Activated naive CD4-positive, alpha-beta T cell treated with anti-CD3 and anti-CD28 coated beads, Interleukin-2, amount 50 U/mL, for 16 hours (primary cell): Measurements from ENCODE around the gene NEURL2.
A peak's percentile ranks its signal among the peaks of the same experiment; 100 is the strongest.

Experiments
- DNase-seq: peaks from one replicate; pipeline ENCODE4 v3.0.0-alpha.2; 2020

NEURL2 gene

DNA sequence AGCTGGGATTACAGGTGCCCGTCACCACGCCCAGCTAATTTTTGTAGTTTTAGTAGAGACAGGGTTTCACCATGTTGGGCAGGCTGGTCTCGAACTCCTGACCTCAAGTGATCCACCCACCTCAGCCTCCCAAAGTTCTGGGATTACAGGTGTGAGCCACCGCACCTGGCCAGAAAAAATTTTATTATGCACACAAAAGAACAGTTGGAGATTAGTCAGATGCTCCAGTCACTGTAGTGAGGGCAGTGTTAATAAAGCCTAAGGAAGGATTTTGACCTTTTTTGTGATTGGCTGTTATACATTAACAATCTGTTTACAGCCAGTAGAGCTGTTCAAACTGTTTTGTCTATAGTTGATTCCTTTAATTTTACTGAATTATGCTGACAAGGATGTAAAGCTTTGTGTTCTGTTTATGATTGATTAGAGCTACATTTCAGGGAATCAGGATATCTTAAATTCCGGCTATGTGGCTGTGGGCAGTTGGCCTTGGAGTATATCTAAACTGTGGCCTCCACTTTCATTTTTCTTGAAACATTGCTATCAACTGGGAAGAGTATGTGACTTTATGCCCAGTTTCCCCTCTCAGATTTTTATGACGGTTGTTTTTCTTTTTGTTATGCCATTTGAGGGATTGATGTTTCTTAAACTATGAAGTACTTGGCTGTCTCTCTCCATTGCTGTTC lies 23.7 kb downstream of the NEURL2 start:
- DNase-seq, result no peak

DNA sequence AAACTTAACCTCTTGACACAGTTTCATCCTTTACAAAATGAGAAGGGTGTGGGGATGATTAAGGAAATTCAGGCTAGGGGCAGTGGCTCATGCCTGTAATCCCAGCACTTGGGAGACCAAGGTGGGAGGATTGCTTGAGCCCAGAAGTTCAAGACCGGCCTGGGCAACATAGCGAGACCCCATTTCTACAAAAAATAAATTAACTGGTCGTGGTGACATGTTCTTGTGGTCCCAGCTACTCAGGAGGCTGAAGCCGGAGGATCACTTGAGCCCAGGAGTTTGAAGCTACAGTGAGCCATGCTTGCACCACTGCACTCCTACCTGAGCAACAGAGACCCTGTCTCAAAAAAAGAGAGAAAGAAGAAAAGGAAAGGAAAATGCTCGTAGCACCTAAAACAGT lies 24.6 kb downstream of the NEURL2 start:
- no peak for DNase-seq

DNA sequence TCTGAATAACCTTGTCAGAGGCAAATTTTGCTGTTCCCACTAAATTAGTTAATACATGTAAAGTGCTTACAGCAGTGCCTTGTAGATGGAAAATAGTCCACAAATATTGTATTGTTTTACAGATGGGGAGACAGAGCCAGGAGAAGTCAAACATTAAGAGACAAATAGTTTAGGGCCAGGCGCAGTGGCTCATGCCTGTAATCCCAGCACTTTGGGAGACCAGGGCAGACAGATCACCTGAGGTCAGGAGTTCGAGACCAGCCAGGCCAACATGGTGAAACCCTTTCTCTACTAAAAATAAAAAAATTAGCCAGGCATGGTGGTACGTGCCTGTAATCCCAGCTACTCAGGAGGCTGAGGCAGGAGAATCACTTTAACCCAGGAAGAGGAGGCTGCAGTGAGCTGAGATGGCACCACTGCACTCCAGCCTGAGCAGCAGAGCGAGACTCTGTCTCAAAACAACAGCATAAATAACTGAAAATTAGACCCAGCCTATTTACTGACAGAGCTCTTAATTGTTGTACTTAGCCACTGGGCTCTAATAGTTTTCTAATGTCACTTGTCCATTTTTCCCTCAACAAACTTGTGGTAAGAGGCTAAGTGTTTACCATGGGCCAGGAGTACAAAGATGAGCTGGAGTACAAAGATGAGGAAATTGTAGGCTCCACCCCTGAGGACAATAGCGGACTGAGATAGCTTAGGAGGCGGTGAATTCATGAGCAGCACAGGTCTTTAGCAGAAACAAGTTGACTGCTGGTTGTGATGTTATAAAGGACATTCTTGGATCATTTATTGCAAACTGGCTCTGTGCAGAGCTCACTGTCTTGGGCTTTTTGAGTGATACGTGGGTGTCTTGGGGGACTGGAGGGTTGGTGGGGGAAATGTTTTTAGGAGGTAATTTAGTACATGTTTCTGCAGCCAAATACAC lies 27.2 kb downstream of the NEURL2 start:
- DNase-seq, result no peak

DNA sequence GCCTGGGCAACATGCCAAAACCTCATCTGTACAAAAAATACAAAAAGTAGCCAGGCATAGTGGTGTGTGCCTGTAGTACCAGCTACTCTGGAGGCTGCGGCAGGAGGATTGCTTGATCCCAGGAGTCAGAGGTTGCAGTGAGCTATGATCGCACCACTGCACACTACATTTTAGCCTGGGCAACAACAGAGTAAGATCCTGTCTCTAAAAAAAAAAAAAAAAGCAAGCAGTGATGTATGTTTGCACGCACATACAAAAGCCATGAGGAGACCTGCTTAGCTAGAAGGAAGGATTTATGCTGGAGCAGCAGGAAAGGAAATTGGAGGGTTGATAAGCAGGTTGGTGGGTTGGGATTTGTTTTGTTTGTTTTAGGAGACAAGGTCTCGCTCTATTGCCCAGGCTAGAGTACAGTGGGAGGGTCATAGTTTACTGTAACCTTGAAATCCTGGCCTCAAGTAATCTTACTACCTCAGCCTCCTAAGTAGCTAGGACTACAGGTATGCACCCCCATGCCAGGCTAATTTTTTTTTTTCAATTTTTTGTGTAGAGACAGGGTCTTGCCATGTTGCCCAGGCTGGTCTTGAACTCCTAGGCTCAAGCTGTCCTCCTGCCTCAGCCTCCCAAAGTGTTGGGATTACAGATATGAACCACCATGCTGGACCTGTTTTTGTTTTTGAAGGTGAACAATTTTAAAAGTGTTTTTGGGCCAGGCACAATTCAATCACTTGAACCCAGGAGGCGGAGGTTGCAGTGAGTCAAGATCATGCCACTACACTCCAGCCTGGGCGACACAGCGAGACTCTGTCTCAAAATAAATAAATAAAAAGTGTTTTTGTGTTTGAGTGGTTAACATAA lies 29.6 kb downstream of the NEURL2 start:
- DNase-seq, result no peak

DNA sequence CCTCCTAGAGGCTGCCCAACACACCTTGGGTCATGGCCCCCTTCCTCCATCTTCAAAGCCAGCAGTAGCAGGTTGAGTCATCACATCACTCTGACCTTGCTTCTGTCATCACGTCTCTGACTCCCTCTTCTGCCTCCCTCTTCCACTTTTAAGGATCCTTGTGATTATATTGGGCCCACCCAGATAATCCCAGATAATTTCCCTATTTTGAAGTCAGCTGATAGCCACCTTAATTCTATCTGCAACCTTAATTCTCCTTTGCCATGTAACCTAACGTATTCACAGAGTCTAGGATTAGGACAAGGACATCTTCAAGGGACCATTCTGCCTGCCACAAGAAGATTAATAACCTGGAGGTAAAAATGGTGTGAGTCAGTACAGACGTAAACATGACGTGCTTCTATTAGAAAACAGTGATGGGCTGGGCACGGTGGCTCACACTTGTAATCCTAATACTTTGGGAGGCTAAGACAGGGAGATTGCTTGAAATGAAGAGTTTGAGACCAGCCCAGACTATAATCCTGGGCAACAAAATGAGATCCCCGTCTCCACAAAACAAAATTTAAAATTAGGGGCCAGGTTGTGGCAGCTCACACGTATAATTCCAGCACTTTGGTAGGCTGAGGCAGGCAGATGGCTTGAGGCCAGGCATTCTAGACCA lies 30.3 kb downstream of the NEURL2 start:
- DNase-seq, result no peak

DNA sequence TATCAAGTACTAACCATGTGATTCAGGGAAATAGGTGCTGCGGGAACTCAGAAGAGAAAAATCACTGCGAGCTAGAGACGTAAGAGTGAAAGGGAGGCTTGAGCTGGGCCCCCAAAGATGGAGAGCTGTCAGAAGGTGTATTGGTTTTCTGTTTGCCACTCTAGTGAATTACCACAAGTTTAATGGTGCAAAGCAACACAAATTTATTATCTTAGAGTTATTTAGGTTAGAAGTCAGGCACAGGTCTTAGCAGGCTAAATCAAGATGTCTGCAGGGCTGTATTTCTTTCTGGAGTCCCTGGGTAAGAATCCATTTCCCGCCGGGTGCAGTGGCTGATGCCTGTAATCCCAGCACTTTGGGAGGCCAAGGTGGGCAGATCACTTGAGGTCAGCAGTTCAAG lies 31.1 kb downstream of the NEURL2 start:
- DNase-seq, result no peak

DNA sequence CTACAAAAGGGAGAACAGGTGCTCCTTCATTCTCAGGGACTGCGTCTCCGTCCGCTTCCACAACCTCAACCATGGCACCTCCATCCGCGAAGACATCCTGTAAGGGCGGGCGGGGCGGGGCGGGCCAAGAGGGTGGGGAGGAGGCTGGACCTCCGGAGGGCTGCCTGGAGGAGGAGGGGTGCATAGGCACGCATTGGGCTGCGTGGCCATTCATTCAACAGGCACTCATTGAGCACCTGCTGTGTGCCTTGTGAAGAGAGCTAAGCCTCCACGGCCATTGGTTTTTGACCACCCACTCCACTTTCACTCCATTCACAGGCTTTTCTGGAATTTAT lies 33.2 kb downstream of the NEURL2 start:
- peak; percentile 28 for DNase-seq

DNA sequence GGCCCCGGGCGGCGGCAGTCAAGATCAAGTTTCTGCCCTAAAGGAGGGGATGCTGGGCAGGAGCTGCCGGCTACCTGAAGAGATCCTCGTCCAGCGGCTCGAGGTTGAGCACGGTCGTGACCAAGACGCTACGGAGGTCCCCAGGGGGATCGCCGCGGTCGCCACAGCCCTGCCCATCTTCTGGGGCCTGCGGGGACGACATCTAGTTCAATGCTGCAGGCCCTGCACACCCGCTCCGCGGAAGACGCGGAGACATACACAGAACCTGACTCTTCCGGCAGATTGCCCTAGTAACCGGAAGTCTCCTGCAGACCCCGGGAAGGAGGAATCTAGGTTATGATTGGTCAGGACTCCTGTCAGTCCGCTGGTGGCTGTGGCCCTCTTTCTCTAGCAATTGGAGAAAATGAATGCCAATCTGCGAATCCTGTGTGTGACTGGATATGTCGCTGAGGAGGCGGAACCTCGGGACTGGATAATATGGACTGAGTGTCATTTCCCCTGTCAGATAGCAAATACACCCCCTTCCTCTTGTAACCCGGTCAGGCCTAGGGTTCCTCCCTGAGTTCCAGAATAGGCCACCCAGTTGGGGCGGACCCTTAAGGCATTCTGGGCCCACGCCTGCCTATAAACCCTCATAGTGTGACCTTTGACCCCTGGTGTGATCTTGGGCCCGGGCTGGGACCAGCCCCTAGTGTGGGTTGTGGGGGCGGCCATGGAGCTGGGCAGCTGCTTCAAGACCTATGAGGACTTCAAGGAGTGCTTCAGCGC lies 33.7 kb downstream of the NEURL2 start, which contains the start of the genes ACOT8 and ZSWIM3:
Gene ACOT8 (minus strand): TSS at position 279 of the 768 bp plus-strand sequence. CDS start 77 bp downstream, at position 202.
Gene ZSWIM3 (plus strand): TSS at position 501 of the 768 bp plus-strand sequence. CDS start 212 bp downstream, at position 713.
- DNase-seq, result peak; percentile 89

DNA sequence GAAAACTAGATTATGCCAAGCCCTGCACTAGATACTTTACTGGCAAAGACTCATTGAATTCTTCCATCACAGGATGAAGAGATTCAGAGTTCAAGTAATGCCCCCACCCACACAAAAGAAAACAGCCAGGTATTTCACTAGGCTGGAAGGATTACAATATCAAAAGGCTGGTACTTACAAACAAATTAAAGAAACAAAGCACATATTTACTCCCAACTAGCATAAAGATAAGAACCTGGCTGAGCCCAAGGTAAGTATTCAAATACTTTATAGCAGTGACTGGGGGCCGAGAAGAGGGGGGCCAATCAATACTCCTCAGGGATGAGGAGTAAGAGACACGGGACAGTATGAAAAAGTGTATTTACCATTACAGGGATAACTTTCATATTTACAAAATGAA lies 37.5 kb downstream of the NEURL2 start:
- DNase-seq, result no peak

DNA sequence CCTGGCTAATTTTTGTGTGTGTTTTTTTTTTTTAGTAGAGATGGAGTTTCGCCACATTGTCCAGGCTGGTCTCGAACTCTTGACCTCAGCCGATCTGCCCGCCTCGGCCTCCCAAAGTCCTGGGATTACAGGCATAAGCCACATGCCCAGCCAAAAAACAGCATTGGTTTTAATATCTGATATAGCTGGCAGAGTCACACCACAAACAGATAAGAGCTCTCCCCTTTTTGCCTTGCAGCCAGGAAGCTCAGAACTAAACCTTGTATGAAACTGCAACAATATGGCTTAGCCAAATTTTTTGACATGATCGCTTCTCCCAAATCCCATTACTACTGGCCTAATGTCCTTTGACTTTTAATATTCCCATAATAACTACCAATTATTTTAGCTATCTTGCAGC lies 38.7 kb downstream of the NEURL2 start:
- no peak for DNase-seq

DNA sequence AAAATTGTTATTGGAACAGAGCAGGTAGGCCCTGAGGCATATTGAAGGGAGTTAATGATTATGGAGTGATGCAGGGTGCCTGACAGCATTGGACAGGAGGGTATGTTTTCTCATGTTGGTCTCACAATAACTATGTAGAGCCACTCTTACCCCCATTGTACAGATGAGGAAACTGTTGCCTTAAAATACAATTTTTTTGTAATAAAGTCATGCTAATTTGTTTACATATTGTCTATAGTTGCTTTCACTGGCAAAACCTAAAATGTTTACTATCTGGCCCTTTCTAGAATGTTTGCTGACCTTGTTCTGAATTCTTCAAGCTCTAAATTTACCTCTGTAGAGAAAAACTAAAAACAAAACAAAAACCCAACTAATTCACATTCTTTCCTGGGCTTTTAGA lies 39.5 kb downstream of the NEURL2 start:
- DNase-seq, result no peak

DNA sequence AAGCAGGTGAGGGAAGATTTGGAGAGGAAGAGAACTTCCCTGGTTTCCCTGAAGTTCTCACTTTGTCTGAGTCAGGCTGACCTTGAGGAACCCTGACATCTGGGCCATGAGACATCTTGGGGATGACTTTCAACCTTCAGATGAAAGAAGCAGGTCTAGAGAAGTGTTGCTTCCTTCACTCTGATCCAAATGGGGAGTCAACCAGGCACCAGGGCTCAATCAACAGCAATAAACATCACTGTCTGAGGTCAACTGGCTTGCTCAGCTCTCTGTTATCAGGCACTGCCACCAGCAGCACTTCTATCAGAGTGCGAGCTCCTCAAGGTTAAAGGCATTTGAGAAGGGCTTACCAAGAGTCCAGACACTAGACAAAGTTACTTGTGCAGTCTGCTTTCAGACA lies 40.1 kb downstream of the NEURL2 start:
- DNase-seq, result no peak

DNA sequence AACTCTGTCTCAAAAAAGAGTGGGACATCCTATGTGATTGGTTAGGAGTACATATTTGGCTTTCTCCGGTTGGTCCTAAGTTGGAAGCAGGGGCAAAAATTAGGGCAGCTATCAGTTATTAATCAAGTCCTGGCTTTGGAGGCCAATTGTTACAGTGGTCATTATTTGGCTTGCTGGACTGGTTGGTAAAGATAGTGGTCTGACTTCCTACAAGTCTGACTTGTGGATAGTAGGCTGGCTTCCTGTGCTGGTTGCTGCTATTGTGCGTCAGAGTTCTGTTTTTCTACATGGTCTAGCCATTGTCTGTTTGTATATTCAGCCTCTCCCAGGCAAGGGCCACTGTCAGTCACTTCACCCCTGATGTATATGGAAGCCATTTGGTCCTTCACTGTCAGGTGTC lies 40.8 kb downstream of the NEURL2 start:
- DNase-seq, result no peak

DNA sequence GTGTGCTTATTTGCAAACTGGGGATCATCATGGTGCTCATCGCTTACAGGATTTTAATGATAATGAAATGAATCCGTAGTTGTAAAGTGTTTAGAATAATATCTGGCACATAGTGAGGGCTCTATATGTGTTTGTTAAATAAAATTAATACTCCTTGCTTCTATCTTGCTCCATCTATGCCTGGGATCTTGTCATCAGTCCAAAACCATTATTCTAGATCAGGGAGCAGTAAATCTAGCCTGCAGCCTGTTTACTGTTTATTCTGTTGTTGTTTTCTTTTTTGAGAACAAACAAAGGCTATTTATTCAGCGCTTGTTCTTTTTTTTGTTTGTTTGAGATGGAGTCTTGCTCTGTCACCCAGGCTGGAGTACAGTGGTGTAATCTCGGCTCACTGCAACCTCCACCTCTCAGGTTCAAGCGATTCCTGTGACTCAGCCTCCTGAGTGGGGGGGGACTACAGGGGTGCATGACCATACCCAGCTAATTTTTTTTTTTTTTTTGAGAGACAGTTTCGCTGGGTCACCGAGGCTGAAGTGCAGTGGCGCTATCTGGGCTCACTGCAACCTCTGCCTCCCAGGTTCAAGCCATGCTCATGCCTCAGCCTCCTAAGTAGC lies 41.9 kb downstream of the NEURL2 start:
- no peak for DNase-seq

DNA sequence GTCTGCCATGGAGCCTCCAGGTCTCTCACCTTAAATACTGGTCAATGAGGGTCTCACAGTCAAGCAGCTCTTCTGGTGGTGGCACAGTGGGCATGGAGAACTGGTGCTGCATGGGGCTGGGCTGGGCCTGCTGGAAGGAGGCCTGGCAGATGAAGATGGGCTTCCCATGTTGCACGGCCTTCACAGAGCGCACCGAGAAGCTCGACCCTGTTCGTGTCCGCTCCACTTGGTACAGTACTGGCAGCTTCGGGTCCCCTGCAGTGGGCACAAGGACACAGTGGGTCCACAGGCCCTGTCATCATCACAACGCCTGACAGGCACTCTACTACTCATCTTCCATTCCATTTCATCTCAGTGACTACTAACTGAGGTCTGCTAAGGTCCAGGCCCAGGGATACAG lies 42.6 kb downstream of the NEURL2 start:
- DNase-seq, result no peak

DNA sequence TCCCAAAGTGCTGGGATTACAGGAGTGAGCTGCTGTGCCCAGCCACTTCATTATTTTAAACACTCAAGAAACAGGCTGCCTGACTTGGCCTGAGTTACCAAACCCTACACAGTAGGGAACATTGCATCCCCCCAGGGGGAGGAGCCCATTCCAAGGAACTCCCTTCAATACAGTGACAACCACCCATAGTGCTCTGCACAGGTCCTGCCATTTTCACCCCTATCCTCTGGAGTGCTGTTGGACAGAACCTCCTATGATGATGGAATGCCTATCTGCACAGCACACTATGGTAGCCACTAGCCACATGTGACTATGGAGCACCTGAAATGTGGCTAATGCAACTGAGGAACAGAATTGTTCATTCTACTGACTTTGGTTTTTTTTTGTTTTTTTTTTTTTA lies 45.6 kb downstream of the NEURL2 start:
- no peak for DNase-seq

DNA sequence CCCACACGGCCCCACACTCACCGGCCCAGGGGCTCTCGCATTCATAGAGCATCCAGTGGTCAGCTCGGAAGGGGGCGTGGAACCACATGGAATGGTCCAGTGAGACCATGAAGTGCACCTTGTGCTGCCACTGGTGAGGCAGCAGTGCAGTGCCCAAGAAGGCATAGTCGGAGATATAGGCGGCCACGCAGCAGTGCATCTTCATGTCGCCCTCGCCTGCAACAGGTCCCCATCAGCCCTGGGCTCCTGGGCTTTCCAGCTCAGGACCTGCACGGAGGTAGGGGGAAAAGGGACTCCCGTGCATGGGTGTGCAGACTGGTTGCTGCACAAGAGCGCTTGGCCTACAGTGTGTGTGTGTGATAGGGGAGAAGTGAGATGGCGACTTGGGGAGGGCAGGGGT lies 47.5 kb downstream of the NEURL2 start:
- no peak for DNase-seq

DNA sequence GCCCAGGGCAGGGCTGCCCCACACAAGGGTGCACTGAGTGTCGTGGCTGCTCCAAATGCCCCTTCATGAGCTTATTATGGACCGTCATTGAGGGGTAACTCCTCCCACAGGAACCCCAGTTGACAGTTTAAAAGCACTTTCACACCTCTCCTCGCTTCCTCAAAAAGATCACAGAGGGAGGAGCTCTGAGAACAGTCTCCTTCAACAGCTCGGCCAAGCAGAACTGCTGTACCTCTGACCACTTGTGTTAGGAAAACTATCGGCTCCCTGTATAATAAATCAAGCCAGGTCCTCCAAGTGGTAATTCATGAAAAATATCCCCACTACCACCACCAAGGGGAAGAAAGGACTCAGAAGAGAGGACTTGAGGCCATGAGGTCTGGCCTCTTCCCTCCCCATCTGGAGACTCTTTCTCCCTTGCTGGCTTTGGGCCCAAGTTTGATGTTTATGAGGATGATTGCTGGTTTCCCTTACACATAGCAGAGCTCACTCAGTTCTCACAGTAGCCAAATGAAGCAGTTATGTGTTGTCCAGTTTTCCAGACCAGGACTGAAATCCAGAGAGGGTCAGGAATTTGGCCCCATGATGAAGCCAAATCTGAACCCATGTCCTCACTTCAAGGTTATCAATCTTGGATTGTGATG lies 48.7 kb downstream of the NEURL2 start:
- DNase-seq, result no peak

DNA sequence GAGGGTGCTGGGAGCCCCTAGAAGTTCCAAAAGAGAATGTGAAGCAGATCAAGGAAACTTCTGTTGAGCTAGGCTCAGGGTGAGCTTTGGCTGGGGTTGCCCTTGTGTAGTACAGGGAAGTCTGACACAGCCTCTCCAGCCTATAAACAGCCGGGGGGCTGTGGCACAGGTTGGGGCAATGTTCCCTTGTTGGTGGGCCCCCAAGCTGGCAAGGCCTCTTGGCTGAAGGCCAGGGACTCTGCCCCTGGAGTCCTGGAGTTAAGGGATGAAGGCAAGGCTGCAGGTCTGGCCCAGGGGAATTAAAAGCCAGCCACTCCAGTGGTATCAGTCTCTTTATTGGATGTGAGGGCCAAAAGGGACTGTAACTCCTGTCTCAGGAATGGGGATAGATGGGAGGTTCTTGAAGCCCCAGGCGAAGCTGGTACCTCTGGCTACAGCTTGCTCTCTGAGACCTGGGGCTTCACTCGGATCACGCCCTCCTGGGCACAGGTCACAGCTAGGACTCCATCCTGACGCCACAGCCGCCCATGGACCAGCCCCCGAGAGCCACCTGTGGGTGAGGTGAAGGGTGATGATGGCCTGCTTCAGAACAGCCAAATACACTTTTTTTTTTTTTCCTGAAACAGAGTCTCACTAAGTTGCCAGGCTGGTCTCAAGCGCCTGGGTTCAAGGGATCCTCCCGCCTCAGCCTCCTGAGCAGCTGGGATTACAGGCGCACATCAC lies 49.4 kb downstream of the NEURL2 start:
- DNase-seq, result no peak

DNA sequence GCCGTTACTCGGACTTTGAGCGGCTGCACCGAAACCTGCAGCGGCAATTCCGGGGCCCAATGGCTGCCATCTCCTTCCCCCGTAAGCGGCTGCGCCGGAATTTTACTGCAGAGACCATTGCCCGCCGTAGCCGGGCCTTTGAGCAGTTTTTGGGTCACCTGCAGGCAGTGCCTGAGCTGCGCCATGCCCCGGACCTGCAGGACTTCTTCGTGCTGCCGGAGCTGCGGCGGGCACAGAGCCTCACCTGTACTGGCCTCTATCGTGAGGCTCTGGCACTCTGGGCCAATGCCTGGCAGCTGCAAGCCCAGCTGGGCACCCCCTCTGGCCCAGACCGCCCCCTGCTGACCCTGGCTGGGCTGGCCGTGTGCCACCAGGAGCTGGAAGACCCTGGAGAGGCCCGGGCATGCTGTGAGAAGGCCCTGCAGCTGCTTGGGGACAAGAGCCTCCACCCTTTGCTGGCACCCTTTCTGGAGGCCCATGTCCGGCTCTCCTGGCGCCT lies 50.3 kb downstream of the NEURL2 start:
- DNase-seq, result no peak
